GM18909 (cell line): ENCODE results near the gene GLG1.
"Not testable (repeated sequence)": the region's sequence is repeated elsewhere in the genome, so short reads cannot be mapped to it uniquely, and the experiment has no call there.

ENCODE experiments used
- ATAC-seq: cut with Tn5 transposase; IDR thresholded peaks from one replicate; pipeline ENCODE4 v1.9.1; 2021; ENCODE audit warnings: mild to moderate bottlenecking; ENCODE audit not compliant: unreplicated experiment, poor library complexity

Gene GLG1

GRCh38 chr16:74451951-74452758 lies 154.8 kb downstream of the GLG1 start:
- peak; percentile 84 for ATAC-seq

GRCh38 chr16:74450967-74451760 lies 155.8 kb downstream of the GLG1 start:
- no peak for ATAC-seq

- no peak for ATAC-seq
Observed at GRCh38 chr16:74450236-74450635, 156.7 kb downstream of the GLG1 start.

GRCh38 chr16:74449470-74449869 lies 157.4 kb downstream of the GLG1 start:
- no peak for ATAC-seq

- ATAC-seq: no peak
Observed at GRCh38 chr16:74448990-74449389, 157.9 kb downstream of the GLG1 start.

- ATAC-seq: no peak
Observed at GRCh38 chr16:74447578-74447977, 159.3 kb downstream of the GLG1 start.

GRCh38 chr16:74446866-74447265 lies 160.0 kb downstream of the GLG1 start:
- ATAC-seq: no peak

- not testable (repeated sequence) for ATAC-seq
Observed at GRCh38 chr16:74443624-74444346, 163.1 kb downstream of the GLG1 start.

GRCh38 chr16:74439685-74440084 lies 167.2 kb downstream of the GLG1 start:
- no peak for ATAC-seq

GRCh38 chr16:74438492-74438979 lies 168.4 kb downstream of the GLG1 start:
- no peak for ATAC-seq

- no peak for ATAC-seq
Observed at GRCh38 chr16:74431516-74431915, 175.4 kb downstream of the GLG1 start.

GRCh38 chr16:74430036-74430712 lies 176.7 kb downstream of the GLG1 start:
- peak; percentile 53 for ATAC-seq

- not testable (repeated sequence) for ATAC-seq
Observed at GRCh38 chr16:74428493-74428892, 178.4 kb downstream of the GLG1 start.

GRCh38 chr16:74425751-74426150 lies 181.2 kb downstream of the GLG1 start:
- not testable (repeated sequence) for ATAC-seq

GRCh38 chr16:74423721-74424120 lies 183.2 kb downstream of the GLG1 start:
- not testable (repeated sequence) for ATAC-seq

GRCh38 chr16:74422086-74422485 lies 184.8 kb downstream of the GLG1 start:
- not testable (repeated sequence) for ATAC-seq

- not testable (repeated sequence) for ATAC-seq
Observed at GRCh38 chr16:74421482-74421785, 185.5 kb downstream of the GLG1 start.

- ATAC-seq: not testable (repeated sequence)
Observed at GRCh38 chr16:74420612-74421481, 186.1 kb downstream of the GLG1 start, which contains the start of gene CLEC18B. TSS of gene CLEC18B (minus strand) at chr16:74421478. CDS start at chr16:74421270, 208 bp downstream.

GRCh38 chr16:74419811-74420210 lies 187.1 kb downstream of the GLG1 start:
- not testable (repeated sequence) for ATAC-seq
